SK-N-MC (cell line): ENCODE measurements around the gene MEDAG.

Source experiments
- EZH2 ChIP-seq: fragments of 200-600 bp; sonication (generic); IDR thresholded peaks from one replicate; pipeline ENCODE4 v1.6.1; 2017; ENCODE audit warnings: antibody characterized with exemption
- POLR2AphosphoS5 ChIP-seq: IDR thresholded peaks from 2 replicates; pipeline ENCODE4 v1.6.1; 2012; ENCODE audit warnings: mild to moderate bottlenecking, low read depth, low read length, borderline replicate concordance

DNA sequence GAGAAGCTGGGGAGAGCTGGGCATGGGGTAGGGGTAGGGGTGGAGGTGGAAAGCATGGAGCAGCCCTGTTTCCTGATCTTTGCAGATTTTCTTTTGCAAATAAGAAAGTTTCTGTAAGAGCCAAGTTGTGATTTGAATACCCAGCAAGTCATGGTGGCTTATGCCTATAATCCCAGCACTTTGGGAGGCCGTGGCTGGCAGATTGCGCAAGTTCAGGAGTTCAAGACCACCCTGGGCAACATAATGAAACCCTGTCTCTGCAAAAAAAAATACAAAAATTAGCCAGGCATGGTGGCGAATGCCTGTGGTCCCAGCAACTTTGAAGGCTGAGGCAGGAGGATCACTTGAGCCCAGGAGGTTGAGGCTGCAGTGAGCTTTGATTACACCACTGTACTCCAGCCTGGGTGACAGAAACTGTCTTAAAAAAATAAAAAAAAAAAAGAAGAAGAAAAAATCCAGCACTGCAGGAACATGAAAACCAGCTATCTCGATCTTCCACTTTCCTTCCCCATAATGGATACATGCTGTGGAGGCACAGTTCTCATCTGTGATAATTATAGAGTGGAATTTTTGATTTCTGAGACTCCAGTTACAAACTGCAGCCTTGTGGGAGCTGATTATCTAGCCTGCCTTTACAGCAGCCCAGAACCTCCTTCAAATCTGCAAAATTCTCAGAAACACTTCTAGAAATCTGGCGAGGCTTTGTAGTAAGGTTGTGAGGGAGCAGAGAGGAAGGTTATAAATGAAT is 14.3 kb downstream of the MEDAG start:
- TF ChIP-seq EZH2, result no peak
- no peak for TF ChIP-seq POLR2AphosphoS5
